H1 (cell line): ENCODE data around the gene FSIP1.
A peak's percentile ranks its signal among the peaks of the same experiment; 100 is the strongest.

ENCODE experiments used
- PHF8 ChIP-seq: fragments of 200-600 bp; sonication (generic); conservative IDR thresholded peaks from 2 replicates; pipeline ENCODE4 v1.7.1; 2012; ENCODE audit warnings: low read depth, mild to moderate bottlenecking, inconsistent platforms, low read length, moderate library complexity
- POLR2AphosphoS5 ChIP-seq: IDR thresholded peaks from 2 replicates; pipeline ENCODE4 v1.6.1; 2011; ENCODE audit warnings: low read depth, low read length
- TF ChIP-seq, protein P1 (sequence below), 3 experiments: IDR thresholded peaks; 1 replicate in 2 of 3; 2 replicates in 1 of 3; pipeline versions ENCODE4 v1.5.1 to v1.6.1; 2011; ENCODE audit warnings: low read length in 3 of 3, mild to moderate bottlenecking in 3 of 3, inconsistent platforms in 2 of 3, low read depth in 1 of 3, moderate library complexity in 1 of 3; ENCODE audit not compliant: insufficient read depth in 1 of 3; ENCODE audit errors: control extremely low read depth in 1 of 3

DNA sequence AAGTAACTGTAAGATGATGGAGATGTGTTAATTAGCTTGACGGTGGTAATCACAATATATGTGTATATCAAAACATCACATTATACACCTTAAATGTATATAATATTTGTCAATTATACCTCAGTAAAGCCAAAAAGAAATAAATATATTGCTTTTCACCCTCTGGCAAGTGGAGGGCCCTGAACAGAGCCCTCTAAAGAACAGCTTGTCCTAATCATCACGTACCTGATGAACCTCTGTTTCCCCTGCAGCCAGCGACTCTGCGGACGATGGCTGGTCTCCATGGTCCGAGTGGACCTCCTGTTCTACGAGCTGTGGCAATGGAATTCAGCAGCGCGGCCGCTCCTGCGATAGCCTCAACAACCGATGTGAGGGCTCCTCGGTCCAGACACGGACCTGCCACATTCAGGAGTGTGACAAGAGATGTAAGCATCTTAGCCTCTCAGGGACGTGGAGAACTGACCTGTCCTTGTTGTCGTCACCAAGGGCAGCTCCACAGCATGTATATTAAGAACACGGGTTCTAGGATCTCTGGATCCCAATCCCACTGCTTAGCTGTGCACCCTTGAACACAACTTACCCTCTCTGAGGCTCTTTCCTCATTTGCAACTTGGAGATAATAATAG, 195.4 kb downstream of the FSIP1 start:
- TF ChIP-seq PHF8: no peak
- peak; percentile 88 for TF ChIP-seq POLR2AphosphoS5
- TF ChIP-seq, protein P1, sequence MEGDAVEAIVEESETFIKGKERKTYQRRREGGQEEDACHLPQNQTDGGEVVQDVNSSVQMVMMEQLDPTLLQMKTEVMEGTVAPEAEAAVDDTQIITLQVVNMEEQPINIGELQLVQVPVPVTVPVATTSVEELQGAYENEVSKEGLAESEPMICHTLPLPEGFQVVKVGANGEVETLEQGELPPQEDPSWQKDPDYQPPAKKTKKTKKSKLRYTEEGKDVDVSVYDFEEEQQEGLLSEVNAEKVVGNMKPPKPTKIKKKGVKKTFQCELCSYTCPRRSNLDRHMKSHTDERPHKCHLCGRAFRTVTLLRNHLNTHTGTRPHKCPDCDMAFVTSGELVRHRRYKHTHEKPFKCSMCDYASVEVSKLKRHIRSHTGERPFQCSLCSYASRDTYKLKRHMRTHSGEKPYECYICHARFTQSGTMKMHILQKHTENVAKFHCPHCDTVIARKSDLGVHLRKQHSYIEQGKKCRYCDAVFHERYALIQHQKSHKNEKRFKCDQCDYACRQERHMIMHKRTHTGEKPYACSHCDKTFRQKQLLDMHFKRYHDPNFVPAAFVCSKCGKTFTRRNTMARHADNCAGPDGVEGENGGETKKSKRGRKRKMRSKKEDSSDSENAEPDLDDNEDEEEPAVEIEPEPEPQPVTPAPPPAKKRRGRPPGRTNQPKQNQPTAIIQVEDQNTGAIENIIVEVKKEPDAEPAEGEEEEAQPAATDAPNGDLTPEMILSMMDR (IDR thresholded peaks at IDR 0.05; ENCODE audit: control extremely low read depth in 1 of 3, insufficient read depth in 1 of 3, low read depth in 1 of 3, low read length in 3 of 3): no peak
